HEK293 (cell line): ENCODE data around the gene GNAT1.

Experiments
- CTCF ChIA-PET: fragments of 350-600 bp; formaldehyde crosslinking; extraction: SDS; loops from one replicate; lab custom pipeline; 2021; ENCODE audit warnings: antibody characterized with exemption; lab: Yijun Ruan, JAX
- POLR2A ChIA-PET: fragments of 300-600 bp; formaldehyde crosslinking; extraction: SDS; loops from one replicate; lab custom pipeline; 2020; ENCODE audit warnings: antibody characterized with exemption, inconsistent platforms; lab: Yijun Ruan, JAX
- H3K27ac ChIP-seq: fragments of 200-500 bp; sonication (Bioruptor generic); 2 replicates; pipeline ENCODE4 v1.5.1; 2014; ENCODE audit warnings: low read depth, low read length, control low read depth, inconsistent platforms; ENCODE audit errors: extremely low read depth
- H3K36me3 ChIP-seq, 2 experiments: fragments of 200-500 bp in 1 of 2; sonication (Bioruptor generic) in 1 of 2; 1 replicate in 1 of 2; 2 replicates in 1 of 2; pipeline ENCODE4 v1.5.1; 2014 to 2017; ENCODE audit warnings: inconsistent platforms in 2 of 2, low read length in 2 of 2; ENCODE audit not compliant: control insufficient read depth in 2 of 2, insufficient read depth in 1 of 2
- H3K4me1 ChIP-seq: fragments of 200-500 bp; sonication (Bioruptor generic); 2 replicates; pipeline ENCODE4 v1.5.1; 2014; ENCODE audit warnings: mild to moderate bottlenecking, low read length, inconsistent platforms; ENCODE audit not compliant: control insufficient read depth, insufficient read depth
- H3K4me3 ChIP-seq: 2 replicates; pipeline ENCODE4 v1.5.1; 2011; ENCODE audit warnings: low read depth, mild to moderate bottlenecking, control low read depth, low read length, moderate library complexity
- H3K9me3 ChIP-seq: fragments of 200-500 bp; sonication (Bioruptor generic); 2 replicates; pipeline ENCODE4 v1.5.1; 2014; ENCODE audit warnings: low read depth, low read length, inconsistent platforms; ENCODE audit not compliant: control insufficient read depth, insufficient read depth
- GLIS1 ChIP-seq: fragments of 450-650 bp; formaldehyde crosslinking; IDR thresholded peaks from 2 replicates; pipeline ENCODE4 v1.5.1; 2016; ENCODE audit warnings: missing biosample characterization, missing genetic modification characterization
- GLIS2 ChIP-seq: fragments of 450-650 bp; formaldehyde crosslinking; IDR thresholded peaks from 2 replicates; pipeline ENCODE4 v1.5.1; 2016; ENCODE audit warnings: missing biosample characterization, missing genetic modification characterization
- PRDM1 ChIP-seq: fragments of 450-650 bp; formaldehyde crosslinking; IDR thresholded peaks from 2 replicates; pipeline ENCODE4; 2016; ENCODE audit warnings: missing biosample characterization, missing genetic modification characterization
- SP2 ChIP-seq: fragments of 450-650 bp; formaldehyde crosslinking; IDR thresholded peaks from 2 replicates; pipeline ENCODE4 v1.5.1; 2016; ENCODE audit warnings: missing biosample characterization, missing genetic modification characterization
- SP3 ChIP-seq: fragments of 450-650 bp; formaldehyde crosslinking; IDR thresholded peaks from 2 replicates; pipeline ENCODE4 v1.5.1; 2016; ENCODE audit warnings: missing biosample characterization, missing genetic modification characterization
- ZBTB48 ChIP-seq: fragments of 450-650 bp; formaldehyde crosslinking; IDR thresholded peaks from 2 replicates; pipeline ENCODE4 v1.5.1; 2016; ENCODE audit warnings: missing biosample characterization, missing genetic modification characterization
- ZNF248 ChIP-seq: fragments of 450-650 bp; formaldehyde crosslinking; IDR thresholded peaks from 2 replicates; pipeline ENCODE4 v1.5.1; 2017; ENCODE audit warnings: missing biosample characterization, missing genetic modification characterization
- ZNF302 ChIP-seq: fragments of 450-650 bp; formaldehyde crosslinking; IDR thresholded peaks from 2 replicates; pipeline ENCODE4 v1.5.1; 2016; ENCODE audit warnings: missing biosample characterization, missing genetic modification characterization, low read depth
- ZNF416 ChIP-seq: fragments of 450-650 bp; formaldehyde crosslinking; IDR thresholded peaks from 2 replicates; pipeline ENCODE4 v1.5.1; 2016; ENCODE audit warnings: missing biosample characterization, missing genetic modification characterization
- ZNF555 ChIP-seq: fragments of 450-650 bp; formaldehyde crosslinking; conservative IDR thresholded peaks from 2 replicates; pipeline ENCODE4 v1.5.1; 2017; ENCODE audit warnings: missing biosample characterization, mild to moderate bottlenecking, missing genetic modification characterization, inconsistent platforms
- ZNF558 ChIP-seq: fragments of 450-650 bp; formaldehyde crosslinking; IDR thresholded peaks from 2 replicates; pipeline ENCODE4 v1.5.1; 2016; ENCODE audit warnings: missing biosample characterization, missing genetic modification characterization
- ZNF560 ChIP-seq: fragments of 450-650 bp; formaldehyde crosslinking; IDR thresholded peaks from 2 replicates; pipeline ENCODE4 v1.5.1; 2017; ENCODE audit warnings: missing biosample characterization, missing genetic modification characterization, borderline replicate concordance
- TF ChIP-seq, protein P1 (sequence below): fragments of 450-650 bp; formaldehyde crosslinking; IDR thresholded peaks from 2 replicates; pipeline ENCODE4 v1.5.1; 2016; ENCODE audit warnings: missing biosample characterization, missing genetic modification characterization
- TF ChIP-seq, protein P2 (sequence below): fragments of 450-650 bp; formaldehyde crosslinking; IDR thresholded peaks from 2 replicates; pipeline ENCODE4 v1.5.1; 2016; ENCODE audit warnings: missing biosample characterization, missing genetic modification characterization
- TF ChIP-seq, protein P3 (sequence below): fragments of 450-650 bp; formaldehyde crosslinking; IDR thresholded peaks from 2 replicates; pipeline ENCODE4 v1.5.1; 2016; ENCODE audit warnings: missing biosample characterization, missing genetic modification characterization
- TF ChIP-seq, protein P4 (sequence below): fragments of 450-650 bp; formaldehyde crosslinking; IDR thresholded peaks from 2 replicates; pipeline ENCODE4 v1.5.1; 2016; ENCODE audit warnings: missing biosample characterization, missing genetic modification characterization
- TF ChIP-seq, protein P5 (sequence below): fragments of 450-650 bp; formaldehyde crosslinking; IDR thresholded peaks from 2 replicates; pipeline ENCODE4 v1.5.1; 2016; ENCODE audit warnings: missing biosample characterization, missing genetic modification characterization

GNAT1 gene

DNA sequence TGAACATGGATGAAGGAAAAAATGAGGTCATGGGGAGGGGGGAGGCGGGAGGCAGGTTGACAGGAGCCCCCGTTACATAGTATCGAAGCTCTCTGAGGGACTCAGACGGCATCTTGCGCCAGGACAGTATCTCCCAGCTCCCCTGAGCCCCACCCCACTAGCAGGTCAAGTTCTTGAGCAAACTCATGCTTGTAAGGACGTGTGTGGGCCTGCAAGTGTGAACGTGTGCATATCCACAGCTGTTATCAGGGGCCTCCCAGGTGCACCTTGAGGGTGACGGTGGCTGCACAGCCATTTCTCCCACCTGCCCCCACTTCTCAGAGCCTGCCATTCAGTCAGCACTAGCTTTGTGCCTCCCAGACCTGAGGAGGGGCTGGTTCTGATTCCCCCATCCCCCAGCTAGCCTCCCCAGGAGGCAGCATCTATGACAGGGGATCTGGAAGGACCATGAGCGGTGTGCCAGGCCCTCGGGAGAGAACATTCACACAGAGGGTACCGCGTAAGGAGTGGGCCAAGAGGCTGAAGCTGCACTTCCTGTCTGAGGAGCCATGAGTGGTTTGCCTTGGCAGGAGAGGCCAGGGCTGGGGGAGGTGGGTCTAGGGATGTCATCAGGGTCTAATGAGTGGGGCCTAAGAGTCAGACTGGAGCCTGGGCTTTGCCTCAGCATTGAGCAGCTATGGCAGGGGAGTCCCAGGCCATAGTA lies 33.4 kb upstream of the GNAT1 start:
- Histone ChIP-seq H3K9me3 (no peaks in the 10 kb centered on the region), H3K36me3 (peaks cover 0 to 36% of the 10 kb centered on the region in 2 experiments; a peak in 1 of 3 replicates), H3K4me3 (no peak overlapping the region), H3K27ac (no peak overlapping the region), H3K4me1 (0 out of 2 replicates have a peak, but pooled peaks cover 3% of the 10 kb centered on the region)
- ChIA-PET POLR2A (no interaction called here), CTCF (interaction anchor here (1.1 kb wide), 1 partner anchor 16 kb away, joined by 5 read pairs; no protein-coding TSS in a partner anchor)
- TF ChIP-seq GLIS1 = peak; percentile 70
- 0 out of 2 replicates have a peak, but pooled peaks have one; percentile 20 for TF ChIP-seq SP2 (tag by site-specific recombination)
- TF ChIP-seq GLIS2 = 0 out of 2 replicates have a peak, but pooled peaks have one; percentile 49
- TF ChIP-seq, protein P1, sequence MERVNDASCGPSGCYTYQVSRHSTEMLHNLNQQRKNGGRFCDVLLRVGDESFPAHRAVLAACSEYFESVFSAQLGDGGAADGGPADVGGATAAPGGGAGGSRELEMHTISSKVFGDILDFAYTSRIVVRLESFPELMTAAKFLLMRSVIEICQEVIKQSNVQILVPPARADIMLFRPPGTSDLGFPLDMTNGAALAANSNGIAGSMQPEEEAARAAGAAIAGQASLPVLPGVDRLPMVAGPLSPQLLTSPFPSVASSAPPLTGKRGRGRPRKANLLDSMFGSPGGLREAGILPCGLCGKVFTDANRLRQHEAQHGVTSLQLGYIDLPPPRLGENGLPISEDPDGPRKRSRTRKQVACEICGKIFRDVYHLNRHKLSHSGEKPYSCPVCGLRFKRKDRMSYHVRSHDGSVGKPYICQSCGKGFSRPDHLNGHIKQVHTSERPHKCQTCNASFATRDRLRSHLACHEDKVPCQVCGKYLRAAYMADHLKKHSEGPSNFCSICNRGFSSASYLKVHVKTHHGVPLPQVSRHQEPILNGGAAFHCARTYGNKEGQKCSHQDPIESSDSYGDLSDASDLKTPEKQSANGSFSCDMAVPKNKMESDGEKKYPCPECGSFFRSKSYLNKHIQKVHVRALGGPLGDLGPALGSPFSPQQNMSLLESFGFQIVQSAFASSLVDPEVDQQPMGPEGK (tag by site-specific recombination) = no peak
- TF ChIP-seq ZNF248 (tag by site-specific recombination) = no peak
- TF ChIP-seq, protein P2, sequence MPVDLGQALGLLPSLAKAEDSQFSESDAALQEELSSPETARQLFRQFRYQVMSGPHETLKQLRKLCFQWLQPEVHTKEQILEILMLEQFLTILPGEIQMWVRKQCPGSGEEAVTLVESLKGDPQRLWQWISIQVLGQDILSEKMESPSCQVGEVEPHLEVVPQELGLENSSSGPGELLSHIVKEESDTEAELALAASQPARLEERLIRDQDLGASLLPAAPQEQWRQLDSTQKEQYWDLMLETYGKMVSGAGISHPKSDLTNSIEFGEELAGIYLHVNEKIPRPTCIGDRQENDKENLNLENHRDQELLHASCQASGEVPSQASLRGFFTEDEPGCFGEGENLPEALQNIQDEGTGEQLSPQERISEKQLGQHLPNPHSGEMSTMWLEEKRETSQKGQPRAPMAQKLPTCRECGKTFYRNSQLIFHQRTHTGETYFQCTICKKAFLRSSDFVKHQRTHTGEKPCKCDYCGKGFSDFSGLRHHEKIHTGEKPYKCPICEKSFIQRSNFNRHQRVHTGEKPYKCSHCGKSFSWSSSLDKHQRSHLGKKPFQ = peak; percentile 45; the same call in 1 of the 2 replicates

DNA sequence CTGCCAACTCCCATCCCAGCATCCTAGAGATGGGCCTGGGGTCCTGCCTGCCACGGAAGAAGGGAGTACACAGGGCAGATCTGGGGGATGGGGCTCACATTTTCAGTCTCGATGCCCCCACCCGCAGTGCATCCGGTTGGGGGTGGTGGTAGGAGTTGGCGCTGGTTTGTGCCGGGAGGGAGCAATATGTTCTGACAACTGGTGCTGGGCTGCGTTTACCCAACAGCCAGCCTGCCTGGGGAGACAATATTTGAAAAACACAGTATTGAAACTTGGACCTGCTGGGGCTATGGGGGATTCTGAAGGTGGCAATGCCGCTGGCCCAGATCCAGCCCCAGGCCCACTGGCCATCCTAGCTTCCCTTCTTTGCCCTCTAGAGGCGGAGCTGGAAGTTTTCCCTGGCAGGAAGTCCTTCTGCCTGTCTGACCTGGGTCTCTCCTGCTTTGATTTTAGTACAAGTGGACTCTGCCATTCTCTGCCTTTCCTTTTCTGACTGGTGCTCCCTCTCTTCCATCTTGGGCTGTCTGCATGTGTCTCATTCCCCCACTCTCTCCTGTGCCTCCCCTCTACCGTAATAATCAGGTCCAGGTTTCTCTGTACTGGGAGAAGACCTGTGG lies 32.8 kb upstream of the GNAT1 start:
- Histone ChIP-seq H3K27ac (no peak overlapping the region), H3K36me3 (peaks cover 0 to 42% of the 10 kb centered on the region in 2 experiments; a peak in 1 of 3 replicates), H3K4me1 (0 out of 2 replicates have a peak, but pooled peaks cover 3% of the 10 kb centered on the region), H3K9me3 (no peaks in the 10 kb centered on the region), H3K4me3 (no peak overlapping the region)
- CTCF ChIA-PET = interaction anchor here (1.1 kb wide), 1 partner anchor 16 kb away, joined by 5 read pairs; no protein-coding TSS in a partner anchor
- POLR2A ChIA-PET = no interaction called here
- TF ChIP-seq ZNF302 (no peak), ZNF555 (no peak), PRDM1 (tag by site-specific recombination) (0 out of 2 replicates have a peak, but pooled peaks have one; percentile 6)
- TF ChIP-seq, protein P3, sequence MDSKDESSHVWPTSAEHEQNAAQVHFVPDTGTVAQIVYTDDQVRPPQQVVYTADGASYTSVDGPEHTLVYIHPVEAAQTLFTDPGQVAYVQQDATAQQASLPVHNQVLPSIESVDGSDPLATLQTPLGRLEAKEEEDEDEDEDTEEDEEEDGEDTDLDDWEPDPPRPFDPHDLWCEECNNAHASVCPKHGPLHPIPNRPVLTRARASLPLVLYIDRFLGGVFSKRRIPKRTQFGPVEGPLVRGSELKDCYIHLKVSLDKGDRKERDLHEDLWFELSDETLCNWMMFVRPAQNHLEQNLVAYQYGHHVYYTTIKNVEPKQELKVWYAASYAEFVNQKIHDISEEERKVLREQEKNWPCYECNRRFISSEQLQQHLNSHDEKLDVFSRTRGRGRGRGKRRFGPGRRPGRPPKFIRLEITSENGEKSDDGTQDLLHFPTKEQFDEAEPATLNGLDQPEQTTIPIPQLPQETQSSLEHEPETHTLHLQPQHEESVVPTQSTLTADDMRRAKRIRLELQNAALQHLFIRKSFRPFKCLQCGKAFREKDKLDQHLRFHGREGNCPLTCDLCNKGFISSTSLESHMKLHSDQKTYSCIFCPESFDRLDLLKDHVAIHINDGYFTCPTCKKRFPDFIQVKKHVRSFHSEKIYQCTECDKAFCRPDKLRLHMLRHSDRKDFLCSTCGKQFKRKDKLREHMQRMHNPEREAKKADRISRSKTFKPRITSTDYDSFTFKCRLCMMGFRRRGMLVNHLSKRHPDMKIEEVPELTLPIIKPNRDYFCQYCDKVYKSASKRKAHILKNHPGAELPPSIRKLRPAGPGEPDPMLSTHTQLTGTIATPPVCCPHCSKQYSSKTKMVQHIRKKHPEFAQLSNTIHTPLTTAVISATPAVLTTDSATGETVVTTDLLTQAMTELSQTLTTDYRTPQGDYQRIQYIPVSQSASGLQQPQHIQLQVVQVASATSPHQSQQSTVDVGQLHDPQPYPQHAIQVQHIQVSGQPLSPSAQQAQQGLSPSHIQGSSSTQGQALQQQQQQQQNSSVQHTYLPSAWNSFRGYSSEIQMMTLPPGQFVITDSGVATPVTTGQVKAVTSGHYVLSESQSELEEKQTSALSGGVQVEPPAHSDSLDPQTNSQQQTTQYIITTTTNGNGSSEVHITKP (tag by site-specific recombination) = 0 out of 2 replicates have a peak, but pooled peaks have one; percentile 51
- TF ChIP-seq, all 188 proteins: peak for 2

DNA sequence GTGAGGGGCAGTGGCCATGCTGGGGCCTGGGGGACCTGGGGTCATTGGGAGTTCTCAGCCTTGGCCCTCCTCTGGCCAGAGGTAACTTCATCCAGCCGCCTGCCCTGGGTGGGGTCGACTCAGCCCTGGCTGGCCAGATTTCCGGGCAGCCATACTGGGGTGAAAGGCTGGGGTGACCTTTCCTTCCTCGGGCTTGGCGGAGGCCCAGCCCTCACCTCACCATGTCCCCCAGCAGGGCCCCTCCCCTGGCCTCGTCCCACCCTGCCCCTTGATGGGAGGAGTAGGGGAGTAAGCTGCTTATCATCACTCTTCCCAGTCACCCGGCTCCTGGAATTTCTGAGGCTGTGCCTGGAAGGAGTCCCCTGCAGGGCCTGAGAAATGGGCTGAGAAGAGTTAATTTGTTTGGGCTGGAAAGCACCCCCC lies 30.8 kb upstream of the GNAT1 start:
- no peaks in the 10 kb centered on the region for H3K9me3 ChIP-seq
- no peak overlapping the region for H3K4me3 ChIP-seq
- H3K4me1 ChIP-seq = 0 out of 2 replicates have a peak, but pooled peaks cover 3% of the 10 kb centered on the region
- peaks cover 0 to 58% of the 10 kb centered on the region in 2 experiments; a peak in 1 of 3 replicates for H3K36me3 ChIP-seq
- H3K27ac ChIP-seq = no peak overlapping the region
- ChIA-PET POLR2A (no interaction called here), CTCF (no interaction called here)
- TF ChIP-seq, protein P4, sequence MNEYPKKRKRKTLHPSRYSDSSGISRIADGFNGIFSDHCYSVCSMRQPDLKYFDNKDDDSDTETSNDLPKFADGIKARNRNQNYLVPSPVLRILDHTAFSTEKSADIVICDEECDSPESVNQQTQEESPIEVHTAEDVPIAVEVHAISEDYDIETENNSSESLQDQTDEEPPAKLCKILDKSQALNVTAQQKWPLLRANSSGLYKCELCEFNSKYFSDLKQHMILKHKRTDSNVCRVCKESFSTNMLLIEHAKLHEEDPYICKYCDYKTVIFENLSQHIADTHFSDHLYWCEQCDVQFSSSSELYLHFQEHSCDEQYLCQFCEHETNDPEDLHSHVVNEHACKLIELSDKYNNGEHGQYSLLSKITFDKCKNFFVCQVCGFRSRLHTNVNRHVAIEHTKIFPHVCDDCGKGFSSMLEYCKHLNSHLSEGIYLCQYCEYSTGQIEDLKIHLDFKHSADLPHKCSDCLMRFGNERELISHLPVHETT (tag by site-specific recombination) = no peak
- TF ChIP-seq ZNF560 = no peak
- TF ChIP-seq ZNF558 = no peak
- TF ChIP-seq, protein P5, sequence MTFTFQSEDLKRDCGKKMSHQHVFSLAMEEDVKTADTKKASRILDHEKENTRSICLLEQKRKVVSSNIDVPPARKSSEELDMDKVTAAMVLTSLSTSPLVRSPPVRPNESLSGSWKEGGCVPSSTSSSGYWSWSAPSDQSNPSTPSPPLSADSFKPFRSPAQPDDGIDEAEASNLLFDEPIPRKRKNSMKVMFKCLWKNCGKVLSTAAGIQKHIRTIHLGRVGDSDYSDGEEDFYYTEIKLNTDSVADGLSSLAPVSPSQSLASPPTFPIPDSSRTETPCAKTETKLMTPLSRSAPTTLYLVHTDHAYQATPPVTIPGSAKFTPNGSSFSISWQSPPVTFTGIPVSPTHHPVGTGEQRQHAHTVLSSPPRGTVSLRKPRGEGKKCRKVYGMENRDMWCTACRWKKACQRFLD (tag by site-specific recombination) = no peak
- no peak for TF ChIP-seq ZNF416 (tag by site-specific recombination)
- TF ChIP-seq SP3 (tag by site-specific recombination) = no peak
- no peak for TF ChIP-seq ZBTB48 (tag by site-specific recombination)
- TF ChIP-seq, protein P1 (tag by site-specific recombination) = no peak
